ENCODE data around the gene CBX1. TPM values are rescaled to one million over a fixed set of nuclear protein-coding genes. Genes with fewer than 3 reads are reported as not detected.

The CBX1 gene
- total and polyA plus RNA-seq, 2 experiments from 2014 or later: 127 to 223 TPM

GRCh38 chr17:48053758-48054237, 47.5 kb downstream of the CBX1 start (continued):
- TF ChIP-seq, protein P1, sequence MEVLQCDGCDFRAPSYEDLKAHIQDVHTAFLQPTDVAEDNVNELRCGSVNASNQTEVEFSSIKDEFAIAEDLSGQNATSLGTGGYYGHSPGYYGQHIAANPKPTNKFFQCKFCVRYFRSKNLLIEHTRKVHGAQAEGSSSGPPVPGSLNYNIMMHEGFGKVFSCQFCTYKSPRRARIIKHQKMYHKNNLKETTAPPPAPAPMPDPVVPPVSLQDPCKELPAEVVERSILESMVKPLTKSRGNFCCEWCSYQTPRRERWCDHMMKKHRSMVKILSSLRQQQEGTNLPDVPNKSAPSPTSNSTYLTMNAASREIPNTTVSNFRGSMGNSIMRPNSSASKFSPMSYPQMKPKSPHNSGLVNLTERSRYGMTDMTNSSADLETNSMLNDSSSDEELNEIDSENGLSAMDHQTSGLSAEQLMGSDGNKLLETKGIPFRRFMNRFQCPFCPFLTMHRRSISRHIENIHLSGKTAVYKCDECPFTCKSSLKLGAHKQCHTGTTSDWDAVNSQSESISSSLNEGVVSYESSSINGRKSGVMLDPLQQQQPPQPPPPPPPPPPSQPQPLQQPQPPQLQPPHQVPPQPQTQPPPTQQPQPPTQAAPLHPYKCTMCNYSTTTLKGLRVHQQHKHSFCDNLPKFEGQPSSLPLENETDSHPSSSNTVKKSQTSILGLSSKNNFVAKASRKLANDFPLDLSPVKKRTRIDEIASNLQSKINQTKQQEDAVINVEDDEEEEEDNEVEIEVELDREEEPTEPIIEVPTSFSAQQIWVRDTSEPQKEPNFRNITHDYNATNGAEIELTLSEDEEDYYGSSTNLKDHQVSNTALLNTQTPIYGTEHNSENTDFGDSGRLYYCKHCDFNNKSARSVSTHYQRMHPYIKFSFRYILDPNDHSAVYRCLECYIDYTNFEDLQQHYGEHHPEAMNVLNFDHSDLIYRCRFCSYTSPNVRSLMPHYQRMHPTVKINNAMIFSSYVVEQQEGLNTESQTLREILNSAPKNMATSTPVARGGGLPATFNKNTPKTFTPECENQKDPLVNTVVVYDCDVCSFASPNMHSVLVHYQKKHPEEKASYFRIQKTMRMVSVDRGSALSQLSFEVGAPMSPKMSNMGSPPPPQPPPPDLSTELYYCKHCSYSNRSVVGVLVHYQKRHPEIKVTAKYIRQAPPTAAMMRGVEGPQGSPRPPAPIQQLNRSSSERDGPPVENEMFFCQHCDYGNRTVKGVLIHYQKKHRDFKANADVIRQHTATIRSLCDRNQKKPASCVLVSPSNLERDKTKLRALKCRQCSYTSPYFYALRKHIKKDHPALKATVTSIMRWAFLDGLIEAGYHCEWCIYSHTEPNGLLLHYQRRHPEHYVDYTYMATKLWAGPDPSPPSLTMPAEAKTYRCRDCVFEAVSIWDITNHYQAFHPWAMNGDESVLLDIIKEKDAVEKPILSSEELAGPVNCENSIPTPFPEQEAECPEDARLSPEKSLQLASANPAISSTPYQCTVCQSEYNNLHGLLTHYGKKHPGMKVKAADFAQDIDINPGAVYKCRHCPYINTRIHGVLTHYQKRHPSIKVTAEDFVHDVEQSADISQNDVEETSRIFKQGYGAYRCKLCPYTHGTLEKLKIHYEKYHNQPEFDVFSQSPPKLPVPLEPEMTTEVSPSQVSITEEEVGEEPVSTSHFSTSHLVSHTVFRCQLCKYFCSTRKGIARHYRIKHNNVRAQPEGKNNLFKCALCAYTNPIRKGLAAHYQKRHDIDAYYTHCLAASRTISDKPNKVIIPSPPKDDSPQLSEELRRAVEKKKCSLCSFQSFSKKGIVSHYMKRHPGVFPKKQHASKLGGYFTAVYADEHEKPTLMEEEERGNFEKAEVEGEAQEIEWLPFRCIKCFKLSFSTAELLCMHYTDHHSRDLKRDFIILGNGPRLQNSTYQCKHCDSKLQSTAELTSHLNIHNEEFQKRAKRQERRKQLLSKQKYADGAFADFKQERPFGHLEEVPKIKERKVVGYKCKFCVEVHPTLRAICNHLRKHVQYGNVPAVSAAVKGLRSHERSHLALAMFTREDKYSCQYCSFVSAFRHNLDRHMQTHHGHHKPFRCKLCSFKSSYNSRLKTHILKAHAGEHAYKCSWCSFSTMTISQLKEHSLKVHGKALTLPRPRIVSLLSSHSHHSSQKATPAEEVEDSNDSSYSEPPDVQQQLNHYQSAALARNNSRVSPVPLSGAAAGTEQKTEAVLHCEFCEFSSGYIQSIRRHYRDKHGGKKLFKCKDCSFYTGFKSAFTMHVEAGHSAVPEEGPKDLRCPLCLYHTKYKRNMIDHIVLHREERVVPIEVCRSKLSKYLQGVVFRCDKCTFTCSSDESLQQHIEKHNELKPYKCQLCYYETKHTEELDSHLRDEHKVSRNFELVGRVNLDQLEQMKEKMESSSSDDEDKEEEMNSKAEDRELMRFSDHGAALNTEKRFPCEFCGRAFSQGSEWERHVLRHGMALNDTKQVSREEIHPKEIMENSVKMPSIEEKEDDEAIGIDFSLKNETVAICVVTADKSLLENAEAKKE (CRISPR knock-in tag; IDR thresholded peaks at IDR 0.05): no peak

GRCh38 chr17:48052956-48053757, 48.1 kb downstream of the CBX1 start:
- no peaks in the 10 kb centered on the region for H3K27me3 ChIP-seq (ENCODE audit: insufficient read depth)
- Mint-ChIP-seq H3K9me3 (no peaks in the 10 kb centered on the region), H3K36me3 (ENCODE audit: low read depth) (peaks cover 69% of the 10 kb centered on the region), H3K27me3 (ENCODE audit: insufficient read depth, low read depth, poor library complexity) (peaks cover 27% of the 10 kb centered on the region), H3K4me1 (peaks cover 76% of the 10 kb centered on the region), H3K27ac (peak overlapping the region; percentile 90), H3K4me3 (peak overlapping the region; percentile 98)
- H4K20me1 ChIP-seq (replicated peaks; ENCODE audit: insufficient read depth): peaks cover 29% of the 10 kb centered on the region; the same call in 1 of the 2 replicates
- H2AFZ ChIP-seq: no peak overlapping the region
- H3F3A ChIP-seq (replicated peaks; ENCODE audit: low read depth): peaks cover 30% of the 10 kb centered on the region; the same call in 1 of the 2 replicates
- no peaks in the 10 kb centered on the region for H3K9me2 ChIP-seq (ENCODE audit: insufficient read depth)
- H3K36me3 ChIP-seq (ENCODE audit: insufficient read depth): peaks cover 30% of the 10 kb centered on the region
- peaks cover 82% of the 10 kb centered on the region for H3K79me2 ChIP-seq (replicated peaks; ENCODE audit: insufficient read depth)
- peak overlapping the region; percentile 94 for H3K4me2 ChIP-seq
- DNase-seq (ENCODE audit: low spot score) (peak; percentile 14), ATAC-seq (no peak)
- H3K4me3 ChIP-seq: peak overlapping the region; percentile 99
- peak overlapping the region; percentile 93 for H3K27ac ChIP-seq (ENCODE audit: low read depth)
- H3K4me1 ChIP-seq (ENCODE audit: insufficient read depth): peaks cover 60% of the 10 kb centered on the region
- no peak for TF ChIP-seq NANOG (IDR thresholded peaks at IDR 0.05; ENCODE audit: borderline replicate concordance)
- TF ChIP-seq CREB1 (CRISPR knock-in tag; IDR thresholded peaks at IDR 0.05; ENCODE audit: low read depth): no peak
- no peak for TF ChIP-seq ZNF331 (CRISPR knock-in tag; IDR thresholded peaks at IDR 0.05; ENCODE audit: low read depth)
- TF ChIP-seq EZH2phosphoT487 (IDR thresholded peaks at IDR 0.05; ENCODE audit: unreplicated experiment): no peak
- TF ChIP-seq JUNB (IDR thresholded peaks at IDR 0.05; ENCODE audit: unreplicated experiment): no peak
- TF ChIP-seq, protein P2, sequence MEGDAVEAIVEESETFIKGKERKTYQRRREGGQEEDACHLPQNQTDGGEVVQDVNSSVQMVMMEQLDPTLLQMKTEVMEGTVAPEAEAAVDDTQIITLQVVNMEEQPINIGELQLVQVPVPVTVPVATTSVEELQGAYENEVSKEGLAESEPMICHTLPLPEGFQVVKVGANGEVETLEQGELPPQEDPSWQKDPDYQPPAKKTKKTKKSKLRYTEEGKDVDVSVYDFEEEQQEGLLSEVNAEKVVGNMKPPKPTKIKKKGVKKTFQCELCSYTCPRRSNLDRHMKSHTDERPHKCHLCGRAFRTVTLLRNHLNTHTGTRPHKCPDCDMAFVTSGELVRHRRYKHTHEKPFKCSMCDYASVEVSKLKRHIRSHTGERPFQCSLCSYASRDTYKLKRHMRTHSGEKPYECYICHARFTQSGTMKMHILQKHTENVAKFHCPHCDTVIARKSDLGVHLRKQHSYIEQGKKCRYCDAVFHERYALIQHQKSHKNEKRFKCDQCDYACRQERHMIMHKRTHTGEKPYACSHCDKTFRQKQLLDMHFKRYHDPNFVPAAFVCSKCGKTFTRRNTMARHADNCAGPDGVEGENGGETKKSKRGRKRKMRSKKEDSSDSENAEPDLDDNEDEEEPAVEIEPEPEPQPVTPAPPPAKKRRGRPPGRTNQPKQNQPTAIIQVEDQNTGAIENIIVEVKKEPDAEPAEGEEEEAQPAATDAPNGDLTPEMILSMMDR (conservative IDR thresholded peaks at IDR 0.05; ENCODE audit: low read depth in 2 of 2): no peak
- TF ChIP-seq STAT1 (IDR thresholded peaks at IDR 0.05; ENCODE audit: unreplicated experiment): no peak
- no peak for TF ChIP-seq EZH2 (IDR thresholded peaks at IDR 0.05; ENCODE audit: low read depth, unreplicated experiment)
- TF ChIP-seq, protein P3, sequence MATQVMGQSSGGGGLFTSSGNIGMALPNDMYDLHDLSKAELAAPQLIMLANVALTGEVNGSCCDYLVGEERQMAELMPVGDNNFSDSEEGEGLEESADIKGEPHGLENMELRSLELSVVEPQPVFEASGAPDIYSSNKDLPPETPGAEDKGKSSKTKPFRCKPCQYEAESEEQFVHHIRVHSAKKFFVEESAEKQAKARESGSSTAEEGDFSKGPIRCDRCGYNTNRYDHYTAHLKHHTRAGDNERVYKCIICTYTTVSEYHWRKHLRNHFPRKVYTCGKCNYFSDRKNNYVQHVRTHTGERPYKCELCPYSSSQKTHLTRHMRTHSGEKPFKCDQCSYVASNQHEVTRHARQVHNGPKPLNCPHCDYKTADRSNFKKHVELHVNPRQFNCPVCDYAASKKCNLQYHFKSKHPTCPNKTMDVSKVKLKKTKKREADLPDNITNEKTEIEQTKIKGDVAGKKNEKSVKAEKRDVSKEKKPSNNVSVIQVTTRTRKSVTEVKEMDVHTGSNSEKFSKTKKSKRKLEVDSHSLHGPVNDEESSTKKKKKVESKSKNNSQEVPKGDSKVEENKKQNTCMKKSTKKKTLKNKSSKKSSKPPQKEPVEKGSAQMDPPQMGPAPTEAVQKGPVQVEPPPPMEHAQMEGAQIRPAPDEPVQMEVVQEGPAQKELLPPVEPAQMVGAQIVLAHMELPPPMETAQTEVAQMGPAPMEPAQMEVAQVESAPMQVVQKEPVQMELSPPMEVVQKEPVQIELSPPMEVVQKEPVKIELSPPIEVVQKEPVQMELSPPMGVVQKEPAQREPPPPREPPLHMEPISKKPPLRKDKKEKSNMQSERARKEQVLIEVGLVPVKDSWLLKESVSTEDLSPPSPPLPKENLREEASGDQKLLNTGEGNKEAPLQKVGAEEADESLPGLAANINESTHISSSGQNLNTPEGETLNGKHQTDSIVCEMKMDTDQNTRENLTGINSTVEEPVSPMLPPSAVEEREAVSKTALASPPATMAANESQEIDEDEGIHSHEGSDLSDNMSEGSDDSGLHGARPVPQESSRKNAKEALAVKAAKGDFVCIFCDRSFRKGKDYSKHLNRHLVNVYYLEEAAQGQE (IDR thresholded peaks at IDR 0.05; ENCODE audit: unreplicated experiment): no peak
- TF ChIP-seq, protein P4, sequence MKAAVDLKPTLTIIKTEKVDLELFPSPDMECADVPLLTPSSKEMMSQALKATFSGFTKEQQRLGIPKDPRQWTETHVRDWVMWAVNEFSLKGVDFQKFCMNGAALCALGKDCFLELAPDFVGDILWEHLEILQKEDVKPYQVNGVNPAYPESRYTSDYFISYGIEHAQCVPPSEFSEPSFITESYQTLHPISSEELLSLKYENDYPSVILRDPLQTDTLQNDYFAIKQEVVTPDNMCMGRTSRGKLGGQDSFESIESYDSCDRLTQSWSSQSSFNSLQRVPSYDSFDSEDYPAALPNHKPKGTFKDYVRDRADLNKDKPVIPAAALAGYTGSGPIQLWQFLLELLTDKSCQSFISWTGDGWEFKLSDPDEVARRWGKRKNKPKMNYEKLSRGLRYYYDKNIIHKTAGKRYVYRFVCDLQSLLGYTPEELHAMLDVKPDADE (IDR thresholded peaks at IDR 0.05): no peak

Measured in GM23338 (cell line).